GM12891 (cell line): Measurements from ENCODE around the gene CEACAM19.

ENCODE experiments used
- POLR2A ChIP-seq: IDR thresholded peaks from 2 replicates; pipeline ENCODE4 v1.6.1; 2011; ENCODE audit warnings: low read depth, low read length, control low read depth
- POLR2AphosphoS5 ChIP-seq: IDR thresholded peaks from 2 replicates; pipeline ENCODE4 v1.6.1; 2011; ENCODE audit warnings: low read depth, low read length, control low read depth
- SPI1 ChIP-seq: IDR thresholded peaks from 2 replicates; pipeline ENCODE4 v1.6.1; 2011; ENCODE audit warnings: low read depth, low read length, control low read depth
- TAF1 ChIP-seq: IDR thresholded peaks from 2 replicates; pipeline ENCODE4 v1.6.1; 2011; ENCODE audit warnings: low read depth, low read length, control low read depth

DNA sequence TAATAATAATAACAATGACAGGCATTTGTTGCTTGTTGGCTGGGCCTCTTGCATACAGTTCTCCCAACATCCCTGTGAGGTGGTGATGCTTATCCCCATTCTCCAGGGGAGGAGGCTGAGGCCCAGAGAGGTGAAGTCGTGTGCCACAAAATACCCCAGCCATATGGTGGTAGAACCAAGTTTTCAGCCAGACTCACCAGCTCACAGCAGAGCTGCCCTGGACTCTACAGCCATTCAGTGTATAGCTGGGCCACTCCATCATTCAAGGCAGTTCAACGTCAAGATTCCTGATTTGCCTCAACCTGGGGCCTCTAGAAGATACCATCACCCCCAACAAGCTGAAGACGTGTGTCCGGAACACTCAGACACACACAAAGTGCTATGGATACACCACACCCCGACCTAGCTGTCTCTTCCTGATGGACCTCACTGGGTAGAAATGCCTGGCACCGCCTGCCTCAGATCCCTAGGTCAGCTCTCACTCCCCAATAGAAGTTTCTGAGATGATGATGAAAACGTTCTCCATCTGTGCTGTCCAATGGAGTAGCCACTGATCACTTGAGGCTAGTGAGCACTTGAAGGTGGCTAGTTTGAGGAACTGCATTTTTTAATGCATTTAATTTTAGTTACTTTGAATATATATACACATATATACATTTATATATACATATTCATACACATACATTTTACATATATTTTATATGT lies 4.3 kb upstream of the CEACAM19 start:
- TF ChIP-seq SPI1: no peak
- TF ChIP-seq POLR2A: no peak
- no peak for TF ChIP-seq TAF1
- no peak for TF ChIP-seq POLR2AphosphoS5
